OCI-LY1 (cell line): ENCODE data around the gene SMARCC1.

Experiments used
- CTCF ChIP-seq: fragments of 200-600 bp; sonication (generic), shearing (Covaris generic); IDR thresholded peaks from 2 replicates; pipeline ENCODE4 v1.5.1; 2017; ENCODE audit warnings: mild to moderate bottlenecking, antibody characterized with exemption, low read length, moderate library complexity, mixed read lengths
- EZH2 ChIP-seq: fragments of 200-600 bp; sonication (generic), shearing (Covaris generic); IDR thresholded peaks from 2 replicates; pipeline ENCODE4 v1.8.0; 2017; ENCODE audit warnings: borderline replicate concordance, mixed run types, mild to moderate bottlenecking, antibody characterized with exemption, low read length, moderate library complexity, mixed read lengths

GRCh38 chr3:47643092-47643491, 138.6 kb downstream of the SMARCC1 start:
- TF ChIP-seq CTCF (no peak), EZH2 (no peak)
